Fibroblast of skin of abdomen (primary cell): Measurements from ENCODE around the gene PHB1.

Source experiments
- DNase-seq: peaks from one replicate; pipeline ENCODE4 v3.0.0-alpha.2; 2013

PHB1 gene

GRCh38 chr17:49404906-49405305 is 9.8 kb downstream of the PHB1 start:
- no peak for DNase-seq

GRCh38 chr17:49404361-49404760 is 10.3 kb downstream of the PHB1 start:
- no peak for DNase-seq

- DNase-seq = no peak
These were observed 11.0 kb downstream of the PHB1 start for GRCh38 chr17:49403514-49404289.

- DNase-seq = no peak
These were observed 12.0 kb downstream of the PHB1 start for GRCh38 chr17:49402706-49403105.

GRCh38 chr17:49401971-49402611 is 12.6 kb downstream of the PHB1 start:
- no peak for DNase-seq

GRCh38 chr17:49399995-49400394 is 14.7 kb downstream of the PHB1 start:
- no peak for DNase-seq

- DNase-seq = no peak
These were observed 17.1 kb downstream of the PHB1 start for GRCh38 chr17:49397586-49397985.

- no peak for DNase-seq
These were observed 21.0 kb downstream of the PHB1 start for GRCh38 chr17:49393491-49394255.

- DNase-seq = no peak
These were observed 23.9 kb downstream of the PHB1 start for GRCh38 chr17:49390548-49391324.

GRCh38 chr17:49389514-49390347 is 25.0 kb downstream of the PHB1 start:
- DNase-seq = peak; percentile 44

- no peak for DNase-seq
These were observed 25.8 kb downstream of the PHB1 start for GRCh38 chr17:49388692-49389513.

GRCh38 chr17:49388290-49388640 is 26.4 kb downstream of the PHB1 start:
- DNase-seq = no peak

GRCh38 chr17:49387498-49388289 is 27.0 kb downstream of the PHB1 start:
- DNase-seq = no peak

- no peak for DNase-seq
These were observed 28.3 kb downstream of the PHB1 start for GRCh38 chr17:49386373-49386772.

- DNase-seq = no peak
These were observed 29.7 kb downstream of the PHB1 start for GRCh38 chr17:49384951-49385350.

GRCh38 chr17:49383060-49383459 is 31.6 kb downstream of the PHB1 start:
- DNase-seq = no peak

GRCh38 chr17:49382556-49382955 is 32.1 kb downstream of the PHB1 start:
- DNase-seq = no peak

- no peak for DNase-seq
These were observed 32.9 kb downstream of the PHB1 start for GRCh38 chr17:49381793-49382192.

- DNase-seq = no peak
These were observed 33.6 kb downstream of the PHB1 start for GRCh38 chr17:49381033-49381432.

GRCh38 chr17:49379926-49380325 is 34.8 kb downstream of the PHB1 start:
- DNase-seq = no peak
